Stomach (tissue), 4 donors: Measurements from ENCODE around the gene MYO5B.

Experiments used
- CTCF ChIP-seq, 7 experiments: fragments of 450-650 bp in 4 of 7; fragments of 200-600 bp in 3 of 7; sonication (generic) in 3 of 7; IDR thresholded peaks; one replicate each; pipeline ENCODE4 v1.5.1; 2016 to 2019; ENCODE audit warnings: antibody characterized with exemption in 7 of 7, control low read depth in 2 of 7, mild to moderate bottlenecking in 1 of 7
- EP300 ChIP-seq: sonication (generic); formaldehyde crosslinking; IDR thresholded peaks from one replicate; pipeline ENCODE4 v1.6.1; 2017; ENCODE audit warnings: antibody characterized with exemption
- POLR2A ChIP-seq, 4 donors: fragments of 450-650 bp; IDR thresholded peaks; one replicate each; pipeline ENCODE4 v1.6.1; 2016; ENCODE audit warnings: antibody characterized with exemption in 4 of 4, control low read depth in 2 of 4, mild to moderate bottlenecking in 1 of 4, moderate library complexity in 1 of 4

- TF ChIP-seq POLR2A (IDR thresholded peaks at IDR 0.05) (no peak), EP300 (no peak), CTCF (IDR thresholded peaks at IDR 0.05) (no peak)
Observed at GRCh38 chr18:49846718-49847470, 348.1 kb downstream of the MYO5B start.
